ENCODE data around the gene SERPINB13.
A peak's percentile ranks its signal among the peaks of the same experiment; 100 is the strongest.
"Not testable (repeated sequence)": the region's sequence is repeated elsewhere in the genome, so short reads cannot be mapped to it uniquely, and the experiment has no call there.

The SERPINB13 gene

GRCh38 chr18:63590373-63590772 is 3.2 kb downstream of the SERPINB13 start:
- no peak for DNase-seq

- DNase-seq = no peak
Observed at GRCh38 chr18:63590966-63591695, 4.0 kb downstream of the SERPINB13 start.

- DNase-seq = no peak
Observed at GRCh38 chr18:63591725-63592124, 4.6 kb downstream of the SERPINB13 start.

GRCh38 chr18:63592471-63592870 is 5.3 kb downstream of the SERPINB13 start:
- DNase-seq = no peak

GRCh38 chr18:63596964-63597363 is 9.8 kb downstream of the SERPINB13 start:
- peak in 3 of 58 donors; percentile 3 to 9 (median 7) for DNase-seq

GRCh38 chr18:63603355-63603754 is 16.2 kb downstream of the SERPINB13 start:
- no peak for DNase-seq

GRCh38 chr18:63603772-63604171 is 16.6 kb downstream of the SERPINB13 start:
- DNase-seq = no peak

GRCh38 chr18:63604791-63605567 is 17.8 kb downstream of the SERPINB13 start:
- no peak for DNase-seq

- DNase-seq = no peak
Observed at GRCh38 chr18:63606526-63606925, 19.4 kb downstream of the SERPINB13 start.

GRCh38 chr18:63613420-63613819 is 26.3 kb downstream of the SERPINB13 start:
- no peak for DNase-seq

- DNase-seq = no peak
Observed at GRCh38 chr18:63617049-63617914, 30.1 kb downstream of the SERPINB13 start.

GRCh38 chr18:63617915-63618234 is 30.7 kb downstream of the SERPINB13 start:
- DNase-seq = no peak

- DNase-seq = no peak
Observed at GRCh38 chr18:63619661-63620060, 32.5 kb downstream of the SERPINB13 start.

- DNase-seq = no peak
Observed at GRCh38 chr18:63624863-63625262, 37.7 kb downstream of the SERPINB13 start.

- no peak for DNase-seq
Observed at GRCh38 chr18:63626431-63626830, 39.3 kb downstream of the SERPINB13 start.

GRCh38 chr18:63627819-63628218 is 40.7 kb downstream of the SERPINB13 start:
- DNase-seq = no peak

GRCh38 chr18:63637703-63638102 is 50.6 kb downstream of the SERPINB13 start:
- no peak for DNase-seq

GRCh38 chr18:63641157-63641680 is 54.1 kb downstream of the SERPINB13 start:
- DNase-seq = not testable (repeated sequence)

- DNase-seq = not testable (repeated sequence)
Observed at GRCh38 chr18:63642668-63643356, 55.7 kb downstream of the SERPINB13 start.

GRCh38 chr18:63644142-63644541 is 57.0 kb downstream of the SERPINB13 start, which contains the start of gene SERPINB4:
Gene SERPINB4 (minus strand): TSS chr18:63644256. CDS start chr18:63643577, 679 bp downstream.
- DNase-seq = not testable (repeated sequence)

- DNase-seq = not testable (repeated sequence)
Observed at GRCh38 chr18:63644694-63645093, 57.6 kb downstream of the SERPINB13 start.

Measured in anterior cingulate cortex (tissue), 58 donors.